ENCODE data around the gene ADAMTS17.

ADAMTS17 gene

GRCh38 chr15:100052716-100053473 lies 288.9 kb downstream of the ADAMTS17 start:
- H3K9me3 Mint-ChIP-seq = peaks cover under 1% of the 10 kb centered on the region
- no peak overlapping the region for H3K4me3 Mint-ChIP-seq
- no peak overlapping the region for H3K27ac Mint-ChIP-seq
- H3K27me3 Mint-ChIP-seq (ENCODE audit: low read depth) = peaks cover 27% of the 10 kb centered on the region
- H3K36me3 Mint-ChIP-seq (ENCODE audit: low read depth) = no peaks in the 10 kb centered on the region
- TF ChIP-seq CTCF (IDR thresholded peaks at IDR 0.05; ENCODE audit: unreplicated experiment in 3 of 3) = no peak
- H3K4me1 Mint-ChIP-seq = peaks cover 7% of the 10 kb centered on the region

- H3K4me3 Mint-ChIP-seq = no peak overlapping the region
- no peak overlapping the region for H3K27ac Mint-ChIP-seq
- no peak for TF ChIP-seq CTCF (IDR thresholded peaks at IDR 0.05; ENCODE audit: unreplicated experiment in 3 of 3)
- H3K27me3 Mint-ChIP-seq (ENCODE audit: low read depth) = peaks cover 27% of the 10 kb centered on the region
- H3K9me3 Mint-ChIP-seq = peaks cover 7% of the 10 kb centered on the region
- peaks cover 4% of the 10 kb centered on the region for H3K36me3 Mint-ChIP-seq (ENCODE audit: low read depth)
- peaks cover 7% of the 10 kb centered on the region for H3K4me1 Mint-ChIP-seq
These were observed 290.6 kb downstream of the ADAMTS17 start for GRCh38 chr15:100050877-100051786.

GRCh38 chr15:100049936-100050876 lies 291.6 kb downstream of the ADAMTS17 start:
- Mint-ChIP-seq H3K36me3 (ENCODE audit: low read depth) (peaks cover 4% of the 10 kb centered on the region), H3K9me3 (peaks cover 7% of the 10 kb centered on the region), H3K27me3 (ENCODE audit: low read depth) (peaks cover 27% of the 10 kb centered on the region), H3K27ac (no peak overlapping the region), H3K4me3 (no peak overlapping the region), H3K4me1 (peaks cover 7% of the 10 kb centered on the region)
- TF ChIP-seq CTCF (IDR thresholded peaks at IDR 0.05; ENCODE audit: unreplicated experiment in 3 of 3) = no peak

- TF ChIP-seq CTCF (IDR thresholded peaks at IDR 0.05; ENCODE audit: unreplicated experiment in 3 of 3) = no peak
- H3K36me3 Mint-ChIP-seq (ENCODE audit: low read depth) = peaks cover 4% of the 10 kb centered on the region
- peaks cover 7% of the 10 kb centered on the region for H3K4me1 Mint-ChIP-seq
- H3K27ac Mint-ChIP-seq = no peak overlapping the region
- peaks cover 7% of the 10 kb centered on the region for H3K9me3 Mint-ChIP-seq
- peaks cover 26% of the 10 kb centered on the region for H3K27me3 Mint-ChIP-seq (ENCODE audit: low read depth)
- H3K4me3 Mint-ChIP-seq = no peak overlapping the region
These were observed 292.3 kb downstream of the ADAMTS17 start for GRCh38 chr15:100049483-100049882.

GRCh38 chr15:100048736-100049135 lies 293.0 kb downstream of the ADAMTS17 start:
- peaks cover 7% of the 10 kb centered on the region for H3K9me3 Mint-ChIP-seq
- peaks cover 5% of the 10 kb centered on the region for H3K4me1 Mint-ChIP-seq
- H3K4me3 Mint-ChIP-seq = no peak overlapping the region
- no peak overlapping the region for H3K27ac Mint-ChIP-seq
- H3K36me3 Mint-ChIP-seq (ENCODE audit: low read depth) = peaks cover 4% of the 10 kb centered on the region
- H3K27me3 Mint-ChIP-seq (ENCODE audit: low read depth) = peaks cover 21% of the 10 kb centered on the region
- no peak for TF ChIP-seq CTCF (IDR thresholded peaks at IDR 0.05; ENCODE audit: unreplicated experiment in 3 of 3)

Measured in nephron (organoid).